Left ventricle myocardium superior (tissue), 1 donor: ENCODE data around the gene FAM98C. TPM values are rescaled to one million over a fixed set of nuclear protein-coding genes. Genes with fewer than 3 reads are reported as not detected.
"Not testable (repeated sequence)": the region's sequence is repeated elsewhere in the genome, so short reads cannot be mapped to it uniquely, and the experiment has no call there.

Source experiments
- ATAC-seq: fragments of 200-7000 bp; cut with Tn5 transposase; one replicate; pipeline ENCODE4 v1.9.1; 2020; ENCODE audit warnings: mild to moderate bottlenecking, moderate library complexity
- DNase-seq: peaks from one replicate; pipeline ENCODE4 v3.0.0-alpha.2; 2020
- intact Hi-C: fragments of 100-400 bp; cut with micrococcal nuclease; formaldehyde crosslinking; loops from one replicate; pipeline ENCODE4 v1.11.0; 2022
- long read RNA-seq: library from polyadenylated mRNA; unstranded; transcript quantifications from one replicate; pipeline ENCODE4 v2.0.0, GENCODE V29; 2021
- total RNA-seq: library from RNA; stranded (reverse); fragmentation: NEBNext Ultra II Directional; extraction: Animal tissue kit (Norgen Biotek cat#: 25700); gene quantifications from one replicate; pipeline ENCODE4 v1.2.1, GENCODE V29; 2021
- donor health status: DM: no; HTN: yes; CAD: no; lungs with severe emphysema.

The FAM98C gene
- 11.9 TPM for total RNA-seq
- long read RNA-seq, transcript FAM98C-201 (8 exons, 1,271 nt): major isoform, 10 of 17 reads
- long read RNA-seq, partial matches to known transcripts: 4 of 17 reads
- long read RNA-seq, other reads (novel, unspliced or antisense): 3 of 17 reads

DNA sequence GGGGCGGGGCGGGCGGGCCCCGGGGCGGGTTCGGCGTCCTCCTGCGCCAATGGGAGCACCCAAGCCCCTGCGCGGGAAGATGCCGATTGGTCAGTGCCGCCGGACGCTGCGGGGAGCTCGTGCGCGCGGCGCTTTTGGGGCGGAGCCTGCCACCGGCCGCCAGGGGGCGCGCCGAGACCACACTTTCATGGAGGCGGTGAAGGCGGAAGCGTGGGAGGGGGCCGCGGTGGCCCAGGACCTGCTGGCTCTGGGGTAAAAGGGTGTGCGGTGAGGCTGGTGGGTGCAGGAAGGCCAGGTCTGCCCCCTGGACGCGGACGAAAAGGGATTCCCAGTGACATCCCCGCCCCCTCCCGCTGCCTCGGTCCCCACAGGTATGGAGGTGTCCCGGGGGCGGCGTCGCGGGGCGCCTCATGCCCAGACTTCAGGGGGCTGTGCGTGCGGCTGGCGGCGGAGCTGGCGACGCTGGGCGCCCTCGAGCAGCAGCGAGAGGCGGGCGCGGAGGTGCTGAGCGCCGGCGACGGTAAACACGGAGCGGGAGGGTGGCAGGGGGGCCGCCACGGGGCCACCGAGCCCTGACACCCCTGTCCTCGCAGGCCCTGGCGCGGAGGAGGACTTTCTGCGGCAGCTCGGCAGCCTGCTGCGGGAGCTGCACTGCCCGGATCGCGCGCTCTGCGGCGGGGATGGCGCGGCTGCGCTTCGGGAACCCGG is at the start of gene FAM98C:
Gene FAM98C, plus strand, starts transcription at position 127 of the 708 bp plus-strand sequence. Its CDS starts 61 bp downstream, at position 188.
- peak; percentile 98 for DNase-seq
- intact Hi-C loops: no loop called here
- ATAC-seq: peak; percentile 99

DNA sequence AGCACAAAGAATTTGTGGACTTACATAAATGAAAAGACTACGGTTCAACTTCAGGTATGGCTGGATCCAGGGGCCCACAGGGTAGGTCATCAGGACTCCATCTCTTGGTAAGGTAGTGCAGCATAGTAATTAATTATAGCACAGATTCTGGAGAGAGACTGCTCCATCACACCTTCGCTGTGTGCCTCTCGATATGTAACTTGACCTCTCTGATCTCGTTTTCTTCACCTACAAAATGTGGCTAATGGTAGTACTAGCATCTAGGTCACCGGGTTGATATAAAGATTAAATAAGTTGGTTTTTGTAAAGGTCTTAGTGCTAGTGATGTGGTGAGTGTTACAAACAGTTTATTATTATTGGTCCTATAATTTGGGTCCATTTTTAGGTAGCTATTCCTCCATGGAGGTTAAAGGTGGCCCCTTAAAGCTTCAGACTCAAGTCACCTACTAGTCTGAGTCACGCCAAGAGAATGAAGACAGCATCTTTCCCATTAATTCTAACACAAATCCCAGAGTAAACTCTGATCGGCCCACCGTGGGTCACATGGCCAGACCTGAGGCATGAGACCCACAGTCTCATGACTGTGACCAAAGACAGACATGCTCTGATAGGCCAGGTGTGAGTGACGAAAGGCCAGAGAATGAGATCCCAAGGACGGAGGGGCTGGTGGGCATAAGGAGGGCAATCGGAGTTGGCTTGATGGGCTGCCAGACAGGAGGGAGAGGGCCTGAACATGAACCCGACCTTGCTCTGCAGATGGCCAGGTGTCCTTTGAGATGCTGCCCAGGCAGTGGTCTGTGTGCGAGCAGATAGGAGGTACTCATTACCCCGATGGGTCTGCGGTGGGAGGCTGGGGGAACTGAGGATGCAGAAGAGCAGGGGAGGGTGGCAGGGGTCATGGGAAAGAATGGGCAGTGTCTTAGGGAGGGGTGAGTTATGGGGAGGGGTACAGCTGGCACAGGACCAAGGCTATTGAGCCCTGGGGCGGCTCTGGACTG is 46.9 kb upstream of the FAM98C start:
- no peak for DNase-seq
- no peak for ATAC-seq
- intact Hi-C loops: no loop called here

DNA sequence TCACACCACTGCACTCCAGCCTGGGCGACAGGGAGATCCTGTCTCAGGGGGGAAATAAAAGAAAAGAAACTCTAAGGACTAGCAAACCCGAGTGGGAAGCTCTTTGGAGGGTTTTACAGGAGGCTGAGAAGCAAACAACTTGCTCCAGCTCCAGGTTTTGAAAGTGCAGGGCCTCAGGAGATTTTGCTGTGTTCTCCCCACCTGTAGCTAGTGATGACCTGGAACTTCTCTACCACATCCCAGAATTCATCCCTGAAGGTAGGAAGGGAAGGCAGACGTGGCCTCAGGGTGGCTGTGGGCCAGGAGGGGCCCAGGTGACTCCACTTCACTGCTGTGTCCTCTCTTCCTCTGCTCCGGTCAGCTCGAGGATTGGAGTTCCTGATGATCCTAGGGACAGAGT is 44.8 kb upstream of the FAM98C start:
- ATAC-seq (no peak), DNase-seq (no peak)
- intact Hi-C loops: no loop called here

DNA sequence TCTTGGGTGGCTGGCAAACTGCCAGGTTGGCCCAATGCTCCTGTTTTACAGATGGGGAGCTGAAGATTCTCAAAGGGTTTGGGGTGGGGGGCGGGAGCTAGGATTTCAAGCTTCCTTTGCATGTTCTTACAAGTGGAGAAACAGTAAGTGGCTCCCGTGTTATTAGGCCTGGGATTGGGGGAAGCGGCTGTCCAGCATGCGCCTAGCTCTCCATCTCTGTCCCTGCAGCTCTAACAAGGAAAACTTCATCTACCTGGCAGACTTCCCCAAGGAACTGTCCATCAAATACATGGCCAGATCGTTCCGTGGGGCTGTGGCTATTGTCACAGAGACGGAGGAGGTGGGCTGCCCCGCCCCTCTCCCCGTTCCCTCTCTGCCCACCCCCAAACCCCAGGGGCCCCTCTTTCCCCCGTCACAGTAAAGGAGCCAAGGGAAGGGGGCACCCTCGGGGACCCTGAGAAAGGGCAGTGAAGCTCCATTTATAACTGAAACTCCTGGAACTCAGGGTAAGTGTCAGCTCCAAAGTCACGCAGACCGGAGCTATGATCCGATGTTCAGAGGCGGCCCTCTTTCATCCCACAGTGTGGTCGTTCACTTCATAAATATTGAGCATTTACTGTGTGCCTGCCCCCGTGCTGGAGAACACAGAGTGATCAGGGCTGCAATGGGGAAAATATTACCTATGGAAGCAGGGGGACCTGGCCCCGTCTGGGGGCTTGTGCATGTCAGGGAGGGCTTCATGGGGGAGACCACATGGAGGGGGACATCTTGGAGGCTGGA is 43.5 kb upstream of the FAM98C start:
- intact Hi-C loops: no loop called here
- ATAC-seq (no peak), DNase-seq (no peak)

DNA sequence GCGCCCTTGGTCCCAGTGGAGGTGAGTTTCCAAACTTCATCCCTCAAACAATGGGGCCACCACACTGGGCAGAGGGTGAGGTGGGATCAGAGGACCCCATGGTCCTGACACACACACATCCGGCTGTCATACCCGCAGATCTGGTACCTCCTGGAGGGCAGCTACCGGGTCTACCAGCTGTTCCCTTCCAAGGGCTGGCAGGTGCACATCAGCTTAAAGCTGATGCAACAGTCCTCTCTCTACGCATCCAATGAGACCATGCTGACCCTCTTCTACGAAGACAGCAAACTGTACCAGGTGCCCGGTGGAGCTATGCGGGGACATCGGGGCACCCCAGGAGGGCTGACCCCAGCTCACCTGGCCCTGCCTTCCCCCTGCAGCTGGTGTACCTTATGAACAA is 42.5 kb upstream of the FAM98C start:
- intact Hi-C loops: no loop called here
- no peak for ATAC-seq

DNA sequence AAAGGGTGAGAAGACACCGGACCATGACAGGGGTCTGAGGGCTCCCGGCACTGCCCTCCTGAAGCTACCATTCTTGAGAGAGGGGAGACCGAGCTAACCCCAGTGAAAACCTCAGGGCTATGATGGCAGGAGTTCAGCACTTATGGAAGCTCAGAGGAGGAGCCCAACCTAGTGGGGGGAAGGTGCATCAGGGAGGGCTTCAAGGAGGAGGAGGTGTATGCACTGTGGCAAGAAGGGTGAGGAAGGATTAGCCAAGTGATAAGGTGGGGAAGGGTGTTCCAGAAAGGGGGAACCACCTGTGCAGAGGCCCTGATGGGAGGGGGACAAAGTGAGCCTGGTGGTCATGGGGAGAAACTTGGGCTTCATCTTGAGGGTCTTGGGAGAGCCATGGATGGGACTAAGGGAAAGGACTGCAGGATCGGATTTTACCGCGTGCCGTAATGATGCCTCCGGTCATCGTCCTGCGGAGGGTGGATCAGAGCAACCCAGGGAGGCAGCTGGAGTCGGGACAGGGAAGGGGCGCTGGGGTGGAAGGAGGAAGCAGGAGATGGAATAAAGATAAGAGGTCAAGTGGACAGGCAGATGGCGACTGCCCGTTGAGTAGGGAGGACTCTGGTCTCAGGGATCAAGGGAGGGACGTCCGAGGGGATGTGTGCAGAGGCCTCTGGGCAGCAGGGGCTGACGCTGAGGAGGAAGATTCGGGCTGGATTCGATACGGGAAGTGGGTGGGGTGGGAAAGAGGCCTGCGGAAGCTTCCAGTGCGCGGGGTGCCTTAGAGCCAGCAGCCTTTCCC is 41.9 kb upstream of the FAM98C start:
- DNase-seq: no peak
- ATAC-seq: peak; percentile 13

More for the DNA sequence above, 42.5 kb upstream of the FAM98C start:
- DNase-seq: no peak

DNA sequence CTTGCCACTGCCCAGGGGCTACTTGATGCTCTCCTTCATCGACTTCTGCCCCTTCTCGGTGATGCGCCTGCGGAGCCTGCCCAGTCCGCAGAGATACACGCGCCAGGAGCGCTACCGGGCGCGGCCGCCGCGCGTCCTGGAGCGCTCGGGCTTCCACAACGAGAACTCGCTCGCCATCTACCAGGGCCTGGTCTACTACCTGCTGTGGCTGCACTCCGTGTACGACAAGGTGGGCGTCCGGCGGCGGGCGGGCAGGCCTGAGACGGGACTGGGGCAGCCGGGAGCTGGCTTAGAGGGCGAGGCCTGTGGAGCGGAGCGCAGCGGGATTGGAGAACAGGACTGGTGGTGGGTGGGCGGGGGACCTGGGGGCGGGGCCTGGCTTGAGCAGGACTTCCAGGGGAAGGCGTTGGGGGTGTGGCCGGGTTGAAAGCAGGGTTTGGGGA is 41.2 kb upstream of the FAM98C start:
- intact Hi-C loops: no loop called here
- peak; percentile 83 for DNase-seq
- ATAC-seq: peak; percentile 94

More for the DNA sequence above, 41.9 kb upstream of the FAM98C start:
- intact Hi-C loops: no loop called here

DNA sequence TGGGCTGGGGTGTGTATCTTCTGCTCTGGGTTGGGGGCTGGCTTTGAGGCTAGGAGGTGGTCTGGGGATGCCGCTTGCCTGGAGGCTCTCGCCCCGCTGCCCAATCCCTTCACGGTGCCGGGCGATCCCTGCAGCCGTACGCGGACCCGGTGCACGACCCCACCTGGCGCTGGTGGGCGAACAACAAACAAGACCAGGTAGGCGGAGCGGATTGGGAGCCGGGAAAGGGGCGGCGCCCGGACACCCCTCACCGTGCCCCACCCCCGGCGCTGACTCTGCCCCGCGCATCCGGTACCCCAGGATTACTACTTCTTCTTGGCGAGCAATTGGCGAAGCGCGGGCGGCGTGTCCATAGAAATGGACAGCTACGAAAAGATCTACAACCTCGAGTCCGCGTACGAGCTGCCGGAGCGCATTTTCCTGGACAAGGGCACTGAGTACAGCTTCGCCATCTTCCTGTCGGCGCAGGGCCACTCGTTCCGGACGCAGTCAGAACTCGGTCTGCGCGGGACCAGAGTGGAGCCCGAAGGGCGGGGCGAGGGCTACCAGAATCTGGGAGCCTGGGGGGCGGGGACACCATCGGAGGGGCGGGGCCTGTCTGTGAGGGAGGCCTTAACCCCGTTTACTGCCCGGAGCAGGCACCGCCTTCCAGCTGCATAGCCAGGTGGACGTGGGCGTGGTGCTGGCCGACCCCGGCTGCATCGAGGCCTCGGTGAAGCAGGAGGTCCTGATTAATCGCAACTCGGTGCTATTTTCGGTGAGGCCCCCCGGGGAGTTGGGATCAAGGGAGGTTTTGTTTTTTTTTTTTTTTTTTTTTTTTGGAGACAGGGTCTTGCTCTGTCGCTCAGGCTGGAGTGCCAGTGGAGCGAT is 40.6 kb upstream of the FAM98C start:
- peak; percentile 90 for DNase-seq
- intact Hi-C loops: no loop called here
- peak; percentile 89 for ATAC-seq

DNA sequence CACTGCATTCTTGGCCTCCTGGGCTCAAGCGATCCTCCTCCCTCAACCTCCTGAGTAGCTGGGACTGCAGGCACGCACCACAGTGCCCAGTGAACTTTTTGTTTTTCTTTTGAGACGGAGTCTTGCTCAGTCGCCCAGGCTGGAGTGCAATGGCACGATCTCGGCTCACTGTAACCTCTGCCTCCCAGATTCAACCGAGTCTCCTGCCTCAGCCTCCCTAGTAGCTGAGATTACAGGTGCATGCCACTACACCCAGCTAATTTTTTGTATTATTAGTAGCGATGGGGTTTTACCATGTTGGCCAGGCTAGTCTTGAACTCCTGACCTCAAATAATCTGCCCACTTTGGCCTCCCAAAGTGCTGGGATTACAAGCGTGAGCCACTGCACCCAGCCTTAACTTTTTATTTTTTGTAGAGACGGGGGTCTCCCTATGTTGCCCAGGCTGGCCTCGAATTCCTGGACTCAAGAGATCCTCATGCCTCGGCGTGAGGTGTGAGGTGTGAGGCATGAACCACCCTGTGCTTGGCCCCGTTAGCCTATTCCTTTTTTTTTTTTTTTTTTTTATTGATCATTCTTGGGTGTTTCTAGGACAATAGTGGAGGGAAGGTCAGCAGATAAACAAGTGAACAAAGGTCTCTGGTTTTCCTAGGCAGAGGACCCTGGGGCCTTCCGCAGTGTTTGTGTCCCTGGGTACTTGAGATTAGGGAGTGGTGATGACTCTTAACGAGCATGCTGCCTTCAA is 39.8 kb upstream of the FAM98C start:
- intact Hi-C loops, DNase-seq, ATAC-seq: not testable (repeated sequence)

DNA sequence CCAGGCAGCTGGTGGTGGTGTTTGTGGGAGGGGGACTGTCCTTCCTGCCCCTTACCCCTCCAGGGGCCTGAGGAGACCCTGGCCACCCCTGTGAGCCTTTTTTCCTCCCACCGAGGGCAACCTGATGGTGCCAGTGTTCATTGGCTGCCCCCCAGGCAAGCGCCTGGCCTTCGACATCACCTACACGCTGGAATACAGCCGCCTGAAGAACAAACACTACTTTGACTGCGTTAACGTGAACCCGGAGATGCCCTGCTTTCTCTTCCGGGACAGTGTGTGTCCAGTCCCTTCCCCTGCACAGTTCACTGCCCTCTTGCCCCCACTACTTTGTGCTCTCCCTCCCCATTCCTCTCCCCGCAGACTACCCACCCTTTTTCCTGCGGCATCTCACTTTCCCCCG is 35.9 kb upstream of the FAM98C start:
- intact Hi-C loops: no loop called here
- no peak for DNase-seq
- ATAC-seq: no peak

DNA sequence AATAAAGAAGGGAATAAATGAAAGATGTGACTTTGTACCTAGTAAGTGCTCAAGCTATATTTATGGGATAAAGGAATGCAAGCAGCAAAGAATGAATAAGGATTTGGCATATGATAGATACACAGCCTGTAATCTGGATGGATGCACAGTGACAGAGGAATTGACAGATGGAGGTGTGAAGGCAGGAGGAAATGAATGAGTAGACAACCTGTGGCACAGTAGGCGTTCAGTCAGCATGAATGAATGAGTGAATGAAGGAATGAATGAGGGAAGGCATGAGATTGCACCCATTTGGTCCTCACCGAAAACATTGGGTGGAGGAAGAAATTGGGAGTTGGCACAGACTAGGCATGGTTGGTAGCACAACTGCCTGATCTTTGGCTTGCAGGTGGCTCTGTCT is 33.3 kb upstream of the FAM98C start:
- intact Hi-C loops: no loop called here
- ATAC-seq: no peak
- no peak for DNase-seq

DNA sequence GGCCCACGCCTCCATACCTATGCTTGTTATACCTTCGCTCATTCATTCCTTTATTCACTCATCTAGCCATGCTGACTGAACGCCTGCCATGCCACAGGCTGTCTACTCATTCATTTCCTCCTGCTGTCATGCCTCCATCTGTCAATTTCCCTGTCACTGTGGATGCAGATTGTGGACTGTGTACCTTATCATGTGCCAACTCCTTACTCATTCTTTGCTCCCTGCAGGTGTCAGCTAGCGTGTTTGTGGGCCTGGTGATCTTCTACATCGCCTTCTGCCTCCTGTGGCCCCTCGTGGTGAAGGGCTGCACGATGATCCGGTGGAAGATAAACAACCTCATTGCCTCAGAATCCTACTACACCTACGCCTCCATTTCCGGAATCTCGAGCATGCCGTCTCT is 32.6 kb upstream of the FAM98C start:
- intact Hi-C loops: no loop called here
- DNase-seq: no peak
- ATAC-seq: no peak

DNA sequence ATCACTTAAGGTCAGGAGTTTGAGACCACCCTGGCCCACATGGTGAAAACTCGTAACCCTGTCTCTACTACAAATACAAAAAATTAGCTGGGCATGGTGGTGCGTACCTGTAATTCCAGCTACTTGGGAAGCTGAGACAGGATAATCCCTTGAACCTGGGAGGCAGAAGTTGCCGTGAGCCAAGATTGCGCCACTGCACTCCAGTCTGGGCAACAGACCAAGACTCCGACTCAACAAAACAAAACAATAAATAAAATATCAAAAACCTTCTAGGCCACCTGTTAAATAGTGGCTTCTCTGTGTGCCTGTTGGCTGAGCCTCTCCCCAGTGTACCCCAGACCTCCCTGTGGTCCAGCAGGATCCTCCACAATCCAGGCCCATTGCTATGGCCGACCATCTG is 31.8 kb upstream of the FAM98C start:
- intact Hi-C loops: no loop called here
- DNase-seq (no peak), ATAC-seq (no peak)

DNA sequence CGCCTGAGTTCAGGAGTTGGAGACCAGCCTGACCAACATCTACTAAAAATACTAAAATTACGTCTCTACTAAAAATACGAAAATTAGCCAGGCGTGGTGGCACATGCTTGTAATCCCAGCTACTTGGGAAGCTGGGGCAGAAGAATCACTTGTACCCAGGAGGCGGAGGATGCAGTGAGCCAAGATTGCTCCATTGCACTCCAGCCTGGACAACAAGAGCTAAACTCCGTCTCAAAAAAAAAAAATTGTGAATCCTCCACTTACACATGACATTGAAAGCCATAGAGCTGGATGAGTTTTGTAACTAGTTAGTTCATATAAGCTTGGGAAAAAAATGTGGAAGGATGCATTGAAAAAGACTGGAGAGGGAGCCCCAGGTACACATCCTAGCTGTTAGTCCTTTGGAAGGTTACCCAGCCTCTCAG is 29.0 kb upstream of the FAM98C start:
- intact Hi-C loops: no loop called here
- ATAC-seq (no peak), DNase-seq (no peak)

DNA sequence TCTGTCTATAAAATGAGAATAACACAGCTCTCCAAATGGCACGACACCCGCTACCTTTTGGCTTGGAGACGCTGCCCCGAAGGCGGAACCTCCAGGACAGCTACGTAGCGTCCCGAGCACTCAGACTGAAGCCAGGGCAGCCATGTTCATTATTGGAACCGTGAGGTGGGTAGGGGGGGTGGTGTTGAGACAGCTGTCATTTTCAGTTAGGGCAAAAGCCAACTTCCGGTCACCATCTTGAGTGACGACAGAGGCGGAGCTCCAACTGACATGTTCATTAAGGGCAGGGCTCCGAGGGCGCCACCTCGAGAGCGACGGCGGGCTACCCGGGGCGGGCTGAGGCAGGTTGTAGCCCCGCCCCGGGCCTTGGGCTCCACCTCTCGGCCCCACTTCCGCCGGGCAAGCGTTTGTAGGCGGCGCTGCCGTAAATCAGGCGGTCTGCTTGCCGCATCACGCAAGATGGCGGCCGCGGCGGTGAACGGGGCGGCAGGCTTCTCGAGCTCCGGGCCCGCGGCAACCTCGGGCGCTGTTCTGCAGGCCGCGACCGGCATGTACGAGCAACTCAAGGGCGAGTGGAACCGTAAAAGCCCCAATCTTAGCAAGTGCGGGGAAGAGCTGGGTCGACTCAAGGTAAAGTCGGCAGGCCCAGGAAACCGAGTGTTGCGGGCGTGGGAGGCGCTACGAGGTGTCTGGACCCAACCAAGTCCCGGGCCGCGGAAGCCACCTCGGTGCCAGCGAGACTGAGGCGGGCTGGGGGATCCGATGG is 28.4 kb upstream of the FAM98C start, which contains the start of gene PSMD8:
Gene PSMD8, plus strand, starts transcription at position 240 of the 766 bp plus-strand sequence. Its CDS starts 31 bp downstream, at position 271.
- intact Hi-C loops: no loop called here
- ATAC-seq (peak; percentile 97), DNase-seq (peak; percentile 99)

DNA sequence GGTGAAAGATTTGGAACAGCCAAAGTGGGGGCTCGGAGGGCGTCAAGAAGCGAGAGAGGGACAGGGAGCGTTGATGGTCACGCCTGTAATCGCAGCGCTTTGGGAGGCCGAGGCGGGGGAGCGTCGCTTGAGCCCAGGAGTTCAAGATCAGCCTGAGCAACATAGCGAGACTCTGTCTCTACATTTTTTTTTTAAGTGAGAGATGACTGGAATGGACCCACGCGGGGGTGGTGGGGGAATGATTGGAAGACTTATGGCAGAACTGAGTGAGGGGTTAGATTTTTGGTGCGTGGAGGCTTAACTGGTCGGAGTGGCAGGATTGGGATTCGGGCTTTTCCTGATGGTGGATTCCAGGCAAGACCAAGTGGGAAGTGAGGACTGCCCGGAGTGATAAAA is 27.8 kb upstream of the FAM98C start:
- no peak for DNase-seq
- intact Hi-C loops: no loop called here
- ATAC-seq: peak; percentile 6
